DMS153 (cell line): ENCODE data around the gene RRAGC.
"Not testable (repeated sequence)": the region's sequence is repeated elsewhere in the genome, so short reads cannot be mapped to it uniquely, and the experiment has no call there.

ENCODE experiments used
- DNase-seq: peaks from one replicate; lab custom pipeline; 2025; lab: John Stamatoyannopoulos, UW

RRAGC gene

DNA sequence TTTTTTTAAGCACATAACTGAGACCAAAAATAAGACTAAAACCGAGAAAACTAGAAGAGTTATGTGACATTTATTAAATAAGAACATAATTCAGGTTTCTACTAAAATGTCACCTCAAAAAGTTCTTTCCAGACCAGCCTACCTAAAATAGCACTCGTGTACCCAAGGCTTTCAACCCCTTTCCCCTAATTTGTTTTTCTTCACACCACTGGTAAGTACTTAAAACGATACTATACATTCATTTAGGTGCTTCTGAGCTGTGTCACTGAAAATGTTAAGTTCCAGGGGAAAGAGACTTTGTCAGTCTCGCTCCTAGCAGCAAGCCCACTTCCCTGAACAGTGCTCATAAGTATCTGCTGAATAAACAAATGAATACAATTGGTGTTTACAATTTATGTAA, 6.8 kb downstream of the RRAGC start:
- no peak for DNase-seq

DNA sequence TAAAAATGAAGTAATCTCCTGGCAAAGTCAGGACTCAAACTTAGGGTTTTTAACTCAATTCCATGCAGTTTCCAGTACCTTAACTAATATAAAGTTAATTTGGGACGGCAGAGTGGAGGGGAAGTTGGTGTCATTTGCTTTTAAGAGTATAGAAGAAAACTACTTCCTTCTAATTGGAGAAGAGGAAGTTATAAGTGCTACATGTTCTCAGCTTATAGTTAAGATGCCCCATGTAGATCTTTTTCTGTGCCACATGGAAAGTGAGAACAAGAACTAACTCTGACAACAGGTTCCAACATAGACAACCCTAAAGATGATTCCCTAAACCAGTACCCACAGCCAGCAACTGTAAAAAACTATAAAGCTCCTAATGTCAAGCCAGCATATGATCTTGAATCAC, 11.5 kb downstream of the RRAGC start:
- DNase-seq, result no peak

DNA sequence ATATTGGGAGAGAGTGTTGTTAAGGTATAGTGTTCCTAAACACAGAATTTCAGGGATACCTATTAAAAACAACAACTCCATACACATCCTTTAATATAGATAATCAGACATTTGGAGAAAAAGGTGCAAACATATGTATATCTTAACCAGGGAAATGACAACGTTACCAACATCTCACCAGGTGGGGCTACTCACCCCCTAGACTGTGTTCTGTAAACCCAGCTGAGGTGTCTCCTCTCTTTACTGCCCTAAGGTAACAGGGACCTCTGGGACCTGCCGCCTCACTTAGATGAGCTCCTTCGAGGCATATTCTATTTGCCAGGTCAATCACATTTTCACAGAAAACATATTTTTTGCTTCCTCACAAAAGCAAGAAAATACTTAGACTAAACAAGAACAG, 13.4 kb downstream of the RRAGC start:
- no peak for DNase-seq

DNA sequence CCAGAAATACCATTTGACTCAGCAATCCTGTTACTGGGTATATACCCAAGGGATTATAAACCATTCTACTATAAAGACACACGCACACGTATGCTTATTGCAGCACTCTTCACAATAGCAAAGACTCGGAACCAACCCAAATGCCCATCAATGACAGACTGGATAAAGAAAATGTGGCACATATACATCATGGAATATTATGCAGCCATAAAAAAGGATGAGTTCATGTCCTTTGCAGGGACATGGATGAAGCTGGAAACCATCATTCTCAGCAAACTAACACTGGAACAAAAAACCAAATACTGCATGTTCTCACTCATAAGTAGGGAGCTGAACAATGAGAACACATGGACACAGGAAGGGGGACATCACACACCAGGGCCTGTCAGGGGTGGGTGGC, 14.5 kb downstream of the RRAGC start:
- not testable (repeated sequence) for DNase-seq

GRCh38 chr1:38840281-38840680, 19.3 kb downstream of the RRAGC start:
- no peak for DNase-seq

DNA sequence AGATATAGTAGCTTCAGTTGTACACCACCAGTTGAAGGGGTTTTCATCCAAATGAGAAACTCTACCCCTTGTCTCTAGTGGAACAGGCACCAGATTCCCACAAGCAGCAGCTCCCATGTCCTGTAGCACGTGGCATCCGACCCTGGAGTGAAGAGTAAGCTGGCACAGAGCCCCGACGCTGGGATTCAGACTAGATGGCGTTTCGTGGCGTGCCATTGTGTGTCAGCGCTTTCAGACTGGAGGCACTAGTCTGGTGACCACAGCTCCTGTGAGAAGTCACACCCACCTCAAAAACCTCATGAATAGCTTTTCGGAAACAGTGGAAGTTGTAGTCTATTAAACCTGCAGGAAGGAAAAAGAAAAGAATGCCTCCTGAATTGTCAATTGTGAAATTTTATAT, 20.2 kb downstream of the RRAGC start:
- DNase-seq, result no peak

GRCh38 chr1:38836316-38836715, 23.3 kb downstream of the RRAGC start:
- not testable (repeated sequence) for DNase-seq

DNA sequence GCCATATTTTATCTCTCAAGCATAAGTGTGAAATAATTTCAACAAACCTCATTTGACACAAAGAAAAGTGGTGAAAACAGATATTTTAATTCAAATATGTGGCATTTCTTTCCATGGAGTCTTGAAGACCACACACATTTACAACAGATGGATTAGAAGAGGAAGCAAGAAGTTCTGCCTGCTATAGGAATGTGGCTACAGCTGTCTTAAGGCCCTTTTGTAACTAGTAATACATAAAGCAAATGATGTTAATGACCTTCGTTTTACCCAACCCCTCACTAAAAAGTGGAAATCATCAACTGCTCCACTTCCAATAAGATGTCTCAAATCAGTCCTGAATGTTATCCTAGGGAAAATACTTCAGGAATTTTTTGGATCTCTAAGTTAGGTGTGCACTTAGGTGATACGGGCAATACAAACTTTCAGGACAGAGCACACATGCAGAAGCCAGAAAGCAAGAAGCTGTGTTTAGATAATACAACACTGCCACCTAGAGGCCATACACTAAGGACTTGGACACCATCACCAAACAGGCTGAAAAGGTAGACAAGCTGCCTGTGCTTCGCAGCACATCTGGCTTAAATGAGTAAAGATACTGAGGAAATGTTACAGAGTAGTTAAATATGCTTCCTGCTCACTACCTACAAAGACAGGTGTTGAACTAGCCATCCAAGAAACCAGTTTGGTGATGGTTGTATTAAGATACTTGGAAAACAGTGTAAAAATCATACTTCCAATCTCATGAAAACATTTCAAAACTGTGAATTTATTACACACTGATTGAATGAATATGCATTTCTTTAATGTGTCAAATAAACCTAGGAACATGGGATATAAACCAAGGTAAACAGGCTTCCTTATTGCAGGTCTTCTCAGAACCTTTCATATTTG, 24.4 kb downstream of the RRAGC start:
- peak; percentile 90 for DNase-seq

DNA sequence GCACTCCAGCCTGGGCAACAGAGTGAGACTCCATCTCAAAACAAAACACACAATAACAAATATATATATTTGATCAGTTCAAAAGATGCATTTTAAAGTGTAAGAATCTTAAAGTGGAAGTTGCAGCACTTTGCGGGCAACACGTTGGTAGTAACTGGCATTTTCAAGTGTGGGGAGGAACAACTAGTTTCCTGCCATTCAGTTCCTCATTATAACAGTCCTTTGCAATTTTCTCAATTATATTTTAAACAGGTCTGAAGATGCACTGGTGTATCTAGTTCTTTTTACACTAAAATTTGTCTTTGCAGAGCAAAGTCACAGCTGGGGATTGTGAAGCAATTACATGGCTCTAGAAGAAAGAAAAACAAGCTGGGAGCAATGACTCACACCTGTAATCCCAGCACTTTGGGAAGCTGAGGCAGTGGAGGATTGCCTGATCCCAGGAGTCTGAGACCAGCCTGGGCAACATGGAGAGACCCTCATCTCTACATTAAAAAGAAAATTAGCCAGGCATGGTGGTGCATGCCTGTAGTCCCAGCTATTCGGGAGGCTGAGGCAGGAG, 25.3 kb downstream of the RRAGC start:
- DNase-seq, result no peak

- no peak for DNase-seq
Measured at GRCh38 chr1:38833146-38833545, 26.4 kb downstream of the RRAGC start.

GRCh38 chr1:38832370-38832734, 27.2 kb downstream of the RRAGC start:
- no peak for DNase-seq

DNA sequence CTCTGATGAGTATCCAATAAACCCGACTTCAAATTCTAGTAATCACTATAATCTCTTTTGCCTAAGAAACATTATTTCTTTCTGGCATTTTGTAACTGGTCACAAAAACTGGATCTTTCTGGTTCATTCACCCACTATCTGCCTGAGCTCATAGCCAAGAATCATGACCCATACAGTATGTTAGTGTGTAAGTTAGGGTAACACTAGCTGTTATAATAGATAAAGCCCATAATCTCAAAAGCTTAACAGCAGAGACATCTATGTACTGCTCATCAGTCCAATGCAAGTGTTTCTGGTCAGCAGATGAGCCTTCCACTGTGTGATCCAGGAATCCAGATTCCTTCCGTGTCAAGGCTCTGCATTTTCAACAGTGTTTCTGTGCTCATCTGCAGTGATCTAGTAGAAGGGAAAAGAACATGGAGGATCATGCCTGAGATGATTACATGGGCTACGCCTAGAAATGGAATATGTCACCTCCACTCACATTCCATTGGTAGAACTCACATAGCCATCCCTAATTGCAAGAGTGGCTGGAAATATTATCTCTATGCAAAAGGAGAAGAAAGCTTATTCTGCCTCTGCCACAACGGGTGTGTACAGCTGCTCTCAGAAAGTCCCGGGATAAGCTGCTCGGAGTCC, 27.7 kb downstream of the RRAGC start:
- DNase-seq, result no peak

DNA sequence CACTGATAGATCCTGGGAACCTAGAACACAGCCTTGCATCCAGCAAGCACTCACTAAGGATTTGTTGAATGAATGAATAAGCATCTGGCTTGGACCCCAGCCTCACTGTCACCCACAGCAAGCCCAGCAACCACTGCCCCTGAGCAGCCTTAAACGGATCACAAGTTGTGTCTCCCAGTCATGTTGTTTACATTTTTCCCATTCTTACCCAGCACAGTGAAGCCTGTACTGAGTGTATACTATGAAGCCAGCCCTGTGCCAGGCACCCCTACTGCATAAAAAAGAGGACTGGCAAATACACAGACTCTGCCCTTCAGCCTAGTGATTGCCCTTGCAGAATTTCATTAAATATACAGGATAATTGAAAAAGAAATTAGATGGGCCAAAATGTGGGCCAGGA, 30.2 kb downstream of the RRAGC start:
- no peak for DNase-seq

GRCh38 chr1:38827318-38827717, 32.3 kb downstream of the RRAGC start:
- no peak for DNase-seq

- no peak for DNase-seq
Measured at GRCh38 chr1:38826886-38827285, 32.7 kb downstream of the RRAGC start.

DNA sequence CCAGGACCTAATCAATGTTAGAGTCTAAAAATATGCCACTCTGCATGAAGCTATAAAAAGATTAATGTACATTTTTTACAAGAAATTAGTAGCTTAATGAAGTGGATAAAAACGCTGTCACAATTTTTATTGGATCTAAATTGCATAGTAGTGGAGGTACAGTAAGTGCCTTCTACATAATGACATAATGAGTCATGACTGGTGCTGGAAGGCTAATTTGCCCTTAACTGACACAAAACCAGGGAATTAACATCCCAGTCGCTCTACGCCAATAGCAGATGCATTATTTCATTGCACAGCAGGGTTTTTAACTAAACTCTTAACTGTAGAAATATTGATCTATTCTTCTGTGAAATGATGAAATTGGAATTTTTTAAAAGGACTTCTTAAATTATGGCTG, 33.3 kb downstream of the RRAGC start:
- DNase-seq, result no peak

DNA sequence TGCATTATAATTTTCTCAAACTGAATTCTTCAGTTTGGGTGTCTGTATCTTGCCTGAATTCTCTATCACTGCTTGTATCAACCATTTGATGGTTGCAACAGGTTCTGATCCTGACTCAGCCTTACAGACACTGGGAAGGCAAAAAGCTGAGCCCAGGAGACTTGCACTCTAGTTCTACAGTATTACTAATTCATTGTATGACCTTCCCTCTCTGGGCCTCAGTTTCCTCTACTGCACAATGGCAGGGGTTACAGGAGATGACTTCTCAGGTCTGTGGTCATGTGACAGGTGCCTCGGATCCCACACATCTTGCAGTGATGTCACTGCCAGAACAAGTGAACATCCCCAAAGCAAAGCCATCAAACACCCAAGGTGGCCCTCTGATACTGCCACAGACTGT, 38.7 kb downstream of the RRAGC start:
- DNase-seq, result no peak

- no peak for DNase-seq
Measured at GRCh38 chr1:38819516-38819915, 40.1 kb downstream of the RRAGC start.

DNA sequence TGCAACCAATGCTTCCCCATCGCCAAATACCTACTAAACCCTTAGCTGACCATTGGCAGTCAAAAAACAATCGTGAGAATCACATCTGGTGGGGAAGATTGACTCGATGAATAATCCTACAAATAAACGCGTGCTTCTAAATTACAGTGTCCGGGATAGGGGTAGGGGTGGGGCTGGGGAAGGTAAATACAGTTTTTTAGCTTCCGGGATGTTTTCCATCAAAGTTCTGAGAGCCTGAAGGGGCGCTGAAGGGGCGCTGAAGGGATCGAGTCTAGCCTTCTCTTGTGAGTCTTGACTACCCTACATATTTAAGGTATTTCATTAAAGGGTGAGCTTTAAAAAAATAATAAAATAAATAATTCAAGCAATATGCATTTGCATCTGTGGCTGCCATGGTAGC, 40.5 kb downstream of the RRAGC start:
- no peak for DNase-seq

GRCh38 chr1:38818175-38818976, 41.2 kb downstream of the RRAGC start:
- DNase-seq, result no peak

DNA sequence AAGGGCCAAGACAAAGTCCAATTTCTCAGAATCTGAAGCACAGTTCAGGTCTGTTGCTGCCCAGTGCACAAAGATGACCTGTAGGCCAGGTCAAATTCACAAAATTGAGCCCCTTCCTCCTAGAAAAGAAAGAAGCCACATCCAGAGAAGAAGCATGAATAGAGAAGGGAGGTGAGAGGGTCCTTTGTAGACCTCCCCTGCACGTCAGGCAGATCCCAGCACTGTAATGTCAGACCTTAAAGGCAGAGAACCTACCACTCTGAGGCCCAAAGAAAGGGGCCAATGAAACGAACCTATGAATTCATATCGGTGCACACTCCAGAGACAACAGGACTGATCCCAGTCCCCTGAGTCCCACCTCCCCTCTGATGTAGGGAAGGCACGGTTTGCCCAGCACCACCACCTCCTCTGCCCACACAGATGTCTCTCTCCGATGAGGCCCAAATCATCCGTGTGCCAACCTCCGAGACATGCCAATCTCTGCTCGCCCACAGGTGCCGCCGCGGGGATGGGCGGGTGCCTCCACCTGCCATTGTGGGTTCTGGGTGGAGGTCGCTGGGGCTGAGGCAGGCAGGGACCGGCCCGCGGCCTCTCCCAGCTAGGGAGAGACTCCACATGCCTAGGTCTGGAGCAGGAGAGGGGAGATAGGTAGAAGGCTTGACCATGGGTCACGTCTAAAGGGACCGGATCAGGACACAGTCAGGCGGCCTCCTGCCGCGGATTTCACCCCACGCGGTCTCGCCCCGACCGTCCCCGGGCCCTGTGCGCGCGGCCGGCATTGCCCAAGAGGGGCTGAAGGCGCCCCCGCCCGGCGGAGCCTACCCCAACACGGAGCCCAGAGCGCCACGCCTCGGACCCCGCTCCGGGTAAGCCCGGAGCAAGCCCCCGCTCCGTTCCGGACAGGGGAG, 42.1 kb downstream of the RRAGC start:
- no peak for DNase-seq
